ENCODE data around the gene ETFA.

Gene ETFA

DNA sequence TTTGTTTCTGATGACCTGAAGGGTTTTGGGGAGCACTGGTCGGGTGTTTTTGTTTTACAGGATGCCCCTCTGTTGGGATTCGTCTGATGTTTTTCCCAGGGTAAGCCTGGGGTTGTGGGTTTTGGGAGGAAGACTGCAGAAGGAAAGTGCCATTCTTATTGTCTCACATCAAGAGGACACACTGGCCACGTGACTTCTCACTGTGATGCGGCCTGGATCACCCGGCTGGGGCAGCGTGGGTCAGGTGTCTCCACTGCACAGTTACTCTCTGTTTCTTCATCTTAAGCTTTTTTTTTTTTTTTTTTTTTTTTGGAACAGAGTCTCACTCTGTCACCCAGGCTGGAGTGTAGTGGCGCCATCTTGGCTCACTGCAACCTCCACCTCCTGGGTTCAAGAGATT is 130.9 kb downstream of the ETFA start:
- TF ChIP-seq, protein P1, sequence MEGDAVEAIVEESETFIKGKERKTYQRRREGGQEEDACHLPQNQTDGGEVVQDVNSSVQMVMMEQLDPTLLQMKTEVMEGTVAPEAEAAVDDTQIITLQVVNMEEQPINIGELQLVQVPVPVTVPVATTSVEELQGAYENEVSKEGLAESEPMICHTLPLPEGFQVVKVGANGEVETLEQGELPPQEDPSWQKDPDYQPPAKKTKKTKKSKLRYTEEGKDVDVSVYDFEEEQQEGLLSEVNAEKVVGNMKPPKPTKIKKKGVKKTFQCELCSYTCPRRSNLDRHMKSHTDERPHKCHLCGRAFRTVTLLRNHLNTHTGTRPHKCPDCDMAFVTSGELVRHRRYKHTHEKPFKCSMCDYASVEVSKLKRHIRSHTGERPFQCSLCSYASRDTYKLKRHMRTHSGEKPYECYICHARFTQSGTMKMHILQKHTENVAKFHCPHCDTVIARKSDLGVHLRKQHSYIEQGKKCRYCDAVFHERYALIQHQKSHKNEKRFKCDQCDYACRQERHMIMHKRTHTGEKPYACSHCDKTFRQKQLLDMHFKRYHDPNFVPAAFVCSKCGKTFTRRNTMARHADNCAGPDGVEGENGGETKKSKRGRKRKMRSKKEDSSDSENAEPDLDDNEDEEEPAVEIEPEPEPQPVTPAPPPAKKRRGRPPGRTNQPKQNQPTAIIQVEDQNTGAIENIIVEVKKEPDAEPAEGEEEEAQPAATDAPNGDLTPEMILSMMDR (IDR thresholded peaks at IDR 0.05; ENCODE audit: low read depth, low read length) = no peak
- no peak overlapping the region for H3K4me3 ChIP-seq (ENCODE audit: low read depth, low read length)

DNA sequence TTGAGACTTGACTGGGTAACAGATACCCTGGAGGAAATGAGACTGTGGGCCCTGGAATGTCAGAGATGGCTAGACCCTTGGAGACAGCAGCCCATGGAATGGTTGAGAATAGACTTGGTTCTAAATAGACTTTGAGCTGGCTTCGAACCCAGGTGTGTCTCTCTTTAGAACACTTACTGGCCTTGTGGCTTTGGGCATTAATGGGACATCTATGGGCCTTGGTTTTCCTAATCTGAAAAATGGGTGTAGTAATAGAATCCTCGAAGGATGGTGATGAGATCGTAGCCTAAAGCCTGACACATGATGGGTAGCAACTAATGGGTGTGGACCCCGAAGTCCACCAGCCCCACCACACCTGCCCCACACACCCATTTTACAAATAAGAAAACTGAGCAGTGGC is 132.2 kb downstream of the ETFA start:
- no peak overlapping the region for H3K4me3 ChIP-seq (ENCODE audit: low read depth, low read length)
- TF ChIP-seq, protein P1 (IDR thresholded peaks at IDR 0.05; ENCODE audit: low read depth, low read length) = no peak

DNA sequence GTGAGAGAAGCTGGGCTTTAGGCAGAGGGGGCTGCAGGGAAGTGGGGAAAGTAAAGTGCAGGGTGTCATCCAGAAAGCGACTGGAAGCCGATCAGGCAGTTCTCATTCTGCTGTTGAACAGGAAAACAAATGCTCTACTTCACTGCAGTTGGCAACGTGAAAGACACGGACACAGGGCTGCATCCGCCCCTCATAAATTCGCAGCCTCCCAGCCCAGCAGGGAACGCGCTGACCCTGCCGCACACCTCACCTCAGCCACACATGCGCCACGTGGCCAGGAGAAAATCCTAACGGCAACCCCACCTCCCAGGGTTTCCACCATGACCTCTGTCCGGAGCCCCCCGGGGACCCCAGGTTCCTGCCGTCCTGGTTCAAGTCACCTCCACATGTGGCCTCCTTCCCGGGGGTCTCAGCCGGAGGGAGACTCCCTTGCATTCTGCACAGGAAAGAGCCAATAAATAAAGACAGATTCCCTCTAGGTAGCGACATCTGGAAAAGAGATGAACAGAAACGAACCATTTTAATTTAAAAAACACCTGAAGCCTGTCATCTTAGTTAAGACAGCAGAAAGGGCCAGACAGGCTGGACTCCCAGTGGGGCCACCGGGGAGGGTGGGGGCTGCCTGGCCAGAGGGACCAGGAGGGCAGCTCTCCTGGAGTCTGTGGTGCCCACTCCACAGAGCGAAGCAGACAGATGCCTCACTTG is 132.8 kb downstream of the ETFA start:
- TF ChIP-seq, protein P1 (IDR thresholded peaks at IDR 0.05; ENCODE audit: low read depth, low read length) = no peak
- H3K4me3 ChIP-seq (ENCODE audit: low read depth, low read length) = no peak overlapping the region

DNA sequence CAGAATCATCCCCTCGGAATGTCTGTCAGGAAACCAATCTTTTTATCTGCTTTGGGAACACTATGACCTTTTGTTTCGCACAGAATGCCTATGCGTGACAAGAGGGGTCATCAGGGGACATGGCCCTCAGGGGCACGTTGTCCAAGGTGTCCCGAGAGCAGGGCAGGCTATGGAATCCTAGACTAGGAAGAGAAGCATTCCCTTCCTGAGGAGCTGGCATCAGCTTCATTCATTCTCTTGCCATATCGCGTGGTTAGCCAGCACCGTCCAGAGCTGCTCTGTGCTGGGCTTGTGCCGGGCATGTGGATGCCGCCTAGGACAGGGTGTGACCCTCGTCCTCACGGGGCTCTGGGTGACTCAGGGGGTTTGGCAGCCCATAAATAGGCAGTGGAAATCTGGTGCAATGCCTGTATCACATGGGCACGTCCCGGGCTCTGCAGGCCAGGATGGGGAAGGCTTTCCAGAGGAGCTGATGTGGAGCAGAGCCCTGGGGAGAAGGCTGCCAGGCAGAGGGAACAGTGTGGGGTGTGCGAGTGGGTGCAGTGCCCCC is 133.7 kb downstream of the ETFA start:
- no peak overlapping the region for H3K4me3 ChIP-seq (ENCODE audit: low read depth, low read length)
- TF ChIP-seq, protein P1 (IDR thresholded peaks at IDR 0.05; ENCODE audit: low read depth, low read length) = no peak

DNA sequence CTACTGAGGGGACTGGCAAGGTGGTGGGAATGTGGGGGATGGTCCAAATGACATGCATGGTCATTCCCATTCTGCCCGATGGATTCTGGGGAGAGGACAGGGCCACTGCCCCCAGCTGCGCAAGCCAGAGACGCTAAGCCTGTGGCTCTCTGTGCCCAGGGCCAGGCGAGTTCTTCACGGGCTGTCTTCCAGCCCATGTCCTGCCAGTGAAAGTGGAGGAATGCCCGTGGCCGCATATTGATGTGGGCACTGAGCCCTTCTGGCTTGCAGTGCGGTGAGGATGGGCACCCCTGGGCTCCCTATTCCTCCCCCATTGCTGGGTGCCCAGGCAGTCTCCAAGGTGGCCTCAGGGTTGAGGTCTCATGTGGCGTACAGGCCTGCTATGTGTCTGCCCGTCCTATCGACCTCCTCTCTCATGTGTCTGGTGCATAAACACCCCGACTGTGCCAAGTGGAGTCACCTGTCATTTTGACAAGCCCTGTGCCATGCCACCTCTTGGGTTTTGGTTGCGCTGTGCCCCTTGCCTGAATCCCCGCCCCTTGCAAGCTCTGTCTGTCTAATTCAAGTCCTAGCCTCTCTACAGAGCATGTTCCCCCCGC is 134.7 kb downstream of the ETFA start:
- TF ChIP-seq, protein P1 (IDR thresholded peaks at IDR 0.05; ENCODE audit: low read depth, low read length) = no peak
- no peak overlapping the region for H3K4me3 ChIP-seq (ENCODE audit: low read depth, low read length)

DNA sequence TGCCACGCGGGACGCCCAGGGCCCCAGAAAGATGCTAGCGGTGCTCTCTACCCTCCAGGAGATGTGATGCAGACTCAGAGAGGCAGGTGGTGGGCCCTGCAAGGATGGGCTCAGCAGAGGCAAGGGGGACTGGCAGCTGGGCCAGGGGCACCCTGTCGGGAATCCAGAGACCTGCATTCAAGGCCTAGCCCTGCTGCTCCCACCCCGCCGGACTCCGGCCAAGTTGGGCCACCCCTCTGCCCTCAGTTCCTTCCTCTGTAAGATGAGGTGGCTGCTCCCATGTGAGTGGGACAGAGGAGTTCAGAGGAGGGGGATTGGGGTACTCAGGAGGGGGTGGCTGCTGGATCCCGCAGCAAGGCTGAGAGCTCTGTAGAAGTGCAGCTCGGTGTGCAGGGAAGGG is 135.2 kb downstream of the ETFA start:
- TF ChIP-seq, protein P1 (IDR thresholded peaks at IDR 0.05; ENCODE audit: low read depth, low read length) = no peak
- H3K4me3 ChIP-seq (ENCODE audit: low read depth, low read length) = no peak overlapping the region

DNA sequence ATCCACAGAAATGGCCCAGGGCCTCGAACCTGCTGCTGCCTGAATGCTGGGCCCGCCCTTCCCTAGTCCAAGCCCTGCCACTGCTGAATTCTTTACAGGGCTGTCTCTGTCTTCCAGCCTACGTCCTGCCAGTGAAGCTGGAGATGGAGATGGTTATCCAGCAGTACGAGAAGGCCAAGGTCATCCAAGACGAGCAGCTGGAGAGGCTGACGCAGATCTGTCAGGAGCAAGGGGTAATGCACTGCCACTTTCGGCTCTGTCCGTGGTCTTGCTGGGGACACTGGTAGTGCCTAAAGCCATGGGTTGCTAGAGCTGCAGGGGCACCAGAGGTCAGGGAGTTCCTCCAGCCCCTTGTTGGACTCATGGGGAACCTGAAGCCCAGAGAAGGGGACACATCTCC is 135.8 kb downstream of the ETFA start:
- no peak overlapping the region for H3K4me3 ChIP-seq (ENCODE audit: low read depth, low read length)

More for the DNA sequence above, 135.8 kb downstream of the ETFA start:
- TF ChIP-seq, protein P1 (IDR thresholded peaks at IDR 0.05; ENCODE audit: low read depth, low read length) = no peak

Data from WI38 (cell line).